ENCODE data around the gene CFAP45. TPM values are rescaled to one million over a fixed set of nuclear protein-coding genes. Genes with fewer than 3 reads are reported as not detected.
A peak's percentile ranks its signal among the peaks of the same experiment; 100 is the strongest.

CFAP45 gene
- polyA plus RNA-seq, 2 of the 4 experiments (the other 2 are of a cell fraction), result 0.67 to 0.89 TPM

GRCh38 chr1:159922511-159923202, 22.7 kb upstream of the CFAP45 start:
- 37% methylated on average over 2 of the region's 8 CpGs for WGBS (ENCODE audit: missing lambda C conversion rate)
- H3K9me3 ChIP-seq, result no peaks in the 10 kb centered on the region
- H3K4me1 ChIP-seq, result peaks cover 65% of the 10 kb centered on the region
- H3K4me2 ChIP-seq, result peak overlapping the region; percentile 97
- DNase-seq (ENCODE audit: low read depth in 1 of 2, low spot score in 1 of 2) (peak in 1 of 2 experiments; percentile 47), ATAC-seq (peak in 1 of 2 experiments; percentile 0; a peak in 2 of 6 replicates), FAIRE-seq (no peak)
- POLR2A ChIA-PET, result interaction anchor here (1.3 kb wide), 1 partner anchor 9 kb away, joined by 5 read pairs; no protein-coding TSS in a partner anchor
- TF ChIP-seq POLR2AphosphoS2 (conservative IDR thresholded peaks at IDR 0.05; ENCODE audit: low read length) (no peak; the same call in 1 of the 2 replicates), HOXB13 (CRISPR knock-in tag; IDR thresholded peaks at IDR 0.05; ENCODE audit: low read depth) (no peak), JUNB (IDR thresholded peaks at IDR 0.05) (no peak), JUN (IDR thresholded peaks at IDR 0.05) (peak; percentile 4 to 20; a peak in 1 of 5 replicates), ZSCAN20 (CRISPR knock-in tag; IDR thresholded peaks at IDR 0.05) (no peak), MAZ (IDR thresholded peaks at IDR 0.05; ENCODE audit: borderline replicate concordance, low read depth, low read length) (no peak), HOXB5 (CRISPR knock-in tag; IDR thresholded peaks at IDR 0.05) (no peak), RARB (CRISPR knock-in tag; IDR thresholded peaks at IDR 0.05) (0 out of 2 replicates have a peak, but pooled peaks have one; percentile 36), CBX8 (IDR thresholded peaks at IDR 0.05) (no peak), KDM5A (IDR thresholded peaks at IDR 0.05) (no peak), ZNF302 (CRISPR knock-in tag; IDR thresholded peaks at IDR 0.05) (no peak), USF2 (IDR thresholded peaks at IDR 0.05) (no peak), ZFP36 (IDR thresholded peaks at IDR 0.05; ENCODE audit: borderline replicate concordance, partially characterized antibody) (no peak), EHMT2 (IDR thresholded peaks at IDR 0.05; ENCODE audit: low read depth) (no peak), CEBPB (IDR thresholded peaks at IDR 0.05) (no peak), SREBF2 (IDR thresholded peaks at IDR 0.05) (no peak), E2F6 (IDR thresholded peaks at IDR 0.05; ENCODE audit: borderline replicate concordance, low read depth) (0 out of 2 replicates have a peak, but pooled peaks have one; percentile 32), FOSL2 (IDR thresholded peaks at IDR 0.05) (no peak), FOSL2 (CRISPR knock-in tag; IDR thresholded peaks at IDR 0.05) (no peak), FOXS1 (CRISPR knock-in tag; IDR thresholded peaks at IDR 0.05) (no peak), MAX (IDR thresholded peaks at IDR 0.05) (peak; percentile 7; the same call in 1 of the 2 replicates)
- H3K27ac ChIP-seq, result peak overlapping the region; percentile 97 to 99
- CTCF ChIA-PET, result interaction anchor here (0.6 to 22.4 kb wide), 10 partner anchors 8 to 712 kb away, joined by 3 to 665 read pairs (median 5); partner anchors contain the start of gene IGSF9
- H3K4me3 ChIP-seq, result peak overlapping the region; percentile 87

- WGBS (ENCODE audit: missing lambda C conversion rate), result 78% methylated on average over 17 of the region's 18 CpGs
- FAIRE-seq (no peak), DNase-seq (ENCODE audit: low read depth in 1 of 2, low spot score in 1 of 2) (no peak), ATAC-seq (no peak)
- peak overlapping the region; percentile 97 to 99 for H3K27ac ChIP-seq
- TF ChIP-seq ESRRA (IDR thresholded peaks at IDR 0.05; ENCODE audit: borderline replicate concordance, low read length) (no peak), MAX (IDR thresholded peaks at IDR 0.05) (peak; percentile 6; the same call in 1 of the 2 replicates), JUNB (IDR thresholded peaks at IDR 0.05) (no peak)
- peak overlapping the region; percentile 87 for H3K4me3 ChIP-seq
- H3K4me1 ChIP-seq, result peaks cover 73% of the 10 kb centered on the region
- CTCF ChIA-PET, result interaction anchor here (1.2 to 22.4 kb wide), 7 partner anchors 9 to 163 kb away, joined by 3 to 665 read pairs (median 6); no protein-coding TSS in a partner anchor
- POLR2A ChIA-PET, result no interaction called here
- H3K4me2 ChIP-seq, result peak overlapping the region; percentile 97
- H3K9me3 ChIP-seq, result no peaks in the 10 kb centered on the region
Observed at GRCh38 chr1:159921700-159922504, 21.9 kb upstream of the CFAP45 start.
